ENCODE measurements around the gene HMGXB4.

GRCh38 chr22:35333220-35333619 lies 75.9 kb downstream of the HMGXB4 start:
- no peak for TF ChIP-seq POLR2A (IDR thresholded peaks at IDR 0.05; ENCODE audit: low read depth, low read length)
- TF ChIP-seq POLR2AphosphoS5 (IDR thresholded peaks at IDR 0.05; ENCODE audit: low read depth, low read length) = no peak
- TF ChIP-seq SPI1 (IDR thresholded peaks at IDR 0.05; ENCODE audit: low read depth, low read length) = no peak
- TF ChIP-seq TAF1 (IDR thresholded peaks at IDR 0.05; ENCODE audit: low read depth, low read length) = no peak
- no peak for TF ChIP-seq POU2F2 (IDR thresholded peaks at IDR 0.05; ENCODE audit: low read depth, low read length)
- no peak for TF ChIP-seq PAX5 (IDR thresholded peaks at IDR 0.05; ENCODE audit: insufficient read depth, low read length, severe bottlenecking)
